Choroid plexus epithelial cell (primary cell): Measurements from ENCODE around the gene TRIM9.
A peak's percentile ranks its signal among the peaks of the same experiment; 100 is the strongest.

ENCODE experiments used
- DNase-seq: peaks from one replicate; pipeline ENCODE4 v3.0.0-alpha.2; 2010; ENCODE audit warnings: low read depth
- H3K4me3 ChIP-seq: 2 replicates; pipeline ENCODE4 v1.5.1; 2011; ENCODE audit warnings: low read depth, mild to moderate bottlenecking, control low read depth, low read length, moderate library complexity
- TF ChIP-seq, protein P1 (sequence below): conservative IDR thresholded peaks from 2 replicates; pipeline ENCODE4 v1.5.1; 2011; ENCODE audit warnings: low read depth, mild to moderate bottlenecking, control low read depth, inconsistent platforms, low read length, moderate library complexity

TRIM9 gene

DNA sequence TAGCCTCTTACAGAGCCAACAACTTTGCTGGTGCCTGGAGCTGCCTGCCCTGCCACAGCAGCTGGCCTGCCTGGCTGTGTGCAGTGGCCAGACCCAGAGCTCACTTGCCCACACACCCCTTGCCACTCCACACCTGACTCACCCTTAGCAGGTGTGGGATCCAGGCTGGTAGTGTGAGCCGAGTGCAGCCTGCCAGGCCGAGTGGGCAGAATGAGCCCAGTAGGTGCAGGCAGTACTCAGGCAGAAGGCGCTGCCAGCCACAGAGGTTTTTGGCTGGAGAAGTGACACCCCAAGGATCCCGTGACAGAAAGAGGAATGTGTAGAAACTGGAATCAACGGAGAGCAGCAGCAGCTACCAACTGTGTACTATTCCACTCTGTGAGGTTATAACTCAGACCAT lies 120.8 kb downstream of the TRIM9 start:
- no peak for DNase-seq
- no peak overlapping the region for H3K4me3 ChIP-seq
- TF ChIP-seq, protein P1, sequence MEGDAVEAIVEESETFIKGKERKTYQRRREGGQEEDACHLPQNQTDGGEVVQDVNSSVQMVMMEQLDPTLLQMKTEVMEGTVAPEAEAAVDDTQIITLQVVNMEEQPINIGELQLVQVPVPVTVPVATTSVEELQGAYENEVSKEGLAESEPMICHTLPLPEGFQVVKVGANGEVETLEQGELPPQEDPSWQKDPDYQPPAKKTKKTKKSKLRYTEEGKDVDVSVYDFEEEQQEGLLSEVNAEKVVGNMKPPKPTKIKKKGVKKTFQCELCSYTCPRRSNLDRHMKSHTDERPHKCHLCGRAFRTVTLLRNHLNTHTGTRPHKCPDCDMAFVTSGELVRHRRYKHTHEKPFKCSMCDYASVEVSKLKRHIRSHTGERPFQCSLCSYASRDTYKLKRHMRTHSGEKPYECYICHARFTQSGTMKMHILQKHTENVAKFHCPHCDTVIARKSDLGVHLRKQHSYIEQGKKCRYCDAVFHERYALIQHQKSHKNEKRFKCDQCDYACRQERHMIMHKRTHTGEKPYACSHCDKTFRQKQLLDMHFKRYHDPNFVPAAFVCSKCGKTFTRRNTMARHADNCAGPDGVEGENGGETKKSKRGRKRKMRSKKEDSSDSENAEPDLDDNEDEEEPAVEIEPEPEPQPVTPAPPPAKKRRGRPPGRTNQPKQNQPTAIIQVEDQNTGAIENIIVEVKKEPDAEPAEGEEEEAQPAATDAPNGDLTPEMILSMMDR: no peak

DNA sequence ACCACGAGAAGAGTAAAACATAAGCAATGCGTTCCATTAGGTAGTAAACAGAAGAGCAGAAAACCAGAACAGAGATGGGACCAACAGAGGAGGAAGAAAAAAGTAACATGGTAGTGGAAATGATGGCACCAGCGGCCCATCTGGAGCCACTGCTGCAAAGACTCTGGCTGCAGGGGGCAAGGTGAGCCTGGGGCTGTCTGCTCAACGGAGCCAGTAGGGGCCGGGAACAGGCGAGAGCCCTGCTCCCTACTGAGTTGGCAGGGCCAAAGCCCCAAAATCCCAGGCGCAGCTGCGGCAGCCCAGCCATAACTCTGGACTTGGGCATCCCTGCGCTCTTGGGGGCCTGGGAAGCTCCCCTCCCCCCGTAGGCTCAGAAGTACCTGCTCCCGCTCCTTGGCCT lies 122.2 kb downstream of the TRIM9 start:
- DNase-seq: no peak
- H3K4me3 ChIP-seq: no peak overlapping the region
- TF ChIP-seq, protein P1: no peak

DNA sequence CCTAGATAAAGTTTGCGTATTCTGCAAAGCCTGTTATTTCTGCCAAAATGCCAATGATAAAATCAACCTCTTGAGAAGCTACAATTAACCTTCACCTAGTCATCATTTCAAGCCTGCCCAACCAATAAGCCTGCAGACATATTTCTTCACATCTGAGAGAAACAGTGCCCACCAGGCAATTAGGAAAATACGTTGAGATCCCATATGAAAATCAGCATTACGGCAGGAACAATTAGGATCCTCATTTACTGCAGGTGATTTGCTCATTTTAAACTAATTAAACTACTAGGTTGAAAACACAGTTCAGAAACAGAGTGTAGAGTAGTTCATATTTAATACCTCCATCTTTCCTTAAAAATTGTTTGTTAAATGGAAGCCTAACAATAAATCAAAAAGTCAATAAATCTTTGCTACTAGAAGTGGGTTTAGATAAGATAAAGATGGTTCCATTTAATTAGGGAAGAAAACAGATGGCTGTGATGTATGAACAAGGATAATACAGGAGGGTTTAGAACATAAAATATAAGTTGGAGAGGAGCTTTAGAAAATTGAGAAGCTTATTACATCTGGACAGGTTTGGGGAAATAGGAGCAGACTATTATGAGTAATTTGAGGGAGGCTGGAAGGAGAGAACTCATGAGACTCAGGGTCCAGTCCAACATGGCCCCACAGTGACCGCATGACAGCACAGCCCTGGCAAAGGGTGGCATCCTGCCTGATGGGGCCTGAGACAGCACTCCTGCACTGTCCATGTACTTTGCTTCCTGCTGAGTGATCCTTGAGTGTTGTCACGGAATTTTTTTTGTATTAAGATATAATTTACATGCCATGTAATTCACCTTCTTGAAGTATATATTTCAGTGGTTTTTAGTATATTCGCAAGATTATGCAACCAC lies 123.8 kb downstream of the TRIM9 start:
- TF ChIP-seq, protein P1: no peak

DNA sequence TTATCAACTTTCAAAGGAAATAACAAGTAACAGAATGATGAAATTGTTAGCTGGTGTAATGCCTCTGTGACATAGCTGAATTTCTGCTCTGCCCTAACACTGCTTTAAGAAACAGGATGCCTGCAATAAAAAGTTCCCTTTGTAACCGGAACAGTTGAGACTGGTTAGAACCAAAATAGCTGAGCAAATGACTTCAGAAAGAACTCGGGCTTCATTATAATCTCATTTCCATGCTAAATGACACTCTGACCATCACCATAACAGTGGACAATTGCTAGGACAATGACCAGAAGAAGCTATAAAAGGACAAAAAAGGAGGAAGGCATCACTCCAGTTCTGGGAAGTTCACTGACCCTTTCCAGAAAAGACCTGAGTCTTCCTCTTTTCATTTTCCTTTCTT lies 127.1 kb downstream of the TRIM9 start:
- DNase-seq: no peak
- TF ChIP-seq, protein P1: no peak
- H3K4me3 ChIP-seq: no peak overlapping the region

More for the DNA sequence above, 123.8 kb downstream of the TRIM9 start:
- no peak for DNase-seq
- no peak overlapping the region for H3K4me3 ChIP-seq

DNA sequence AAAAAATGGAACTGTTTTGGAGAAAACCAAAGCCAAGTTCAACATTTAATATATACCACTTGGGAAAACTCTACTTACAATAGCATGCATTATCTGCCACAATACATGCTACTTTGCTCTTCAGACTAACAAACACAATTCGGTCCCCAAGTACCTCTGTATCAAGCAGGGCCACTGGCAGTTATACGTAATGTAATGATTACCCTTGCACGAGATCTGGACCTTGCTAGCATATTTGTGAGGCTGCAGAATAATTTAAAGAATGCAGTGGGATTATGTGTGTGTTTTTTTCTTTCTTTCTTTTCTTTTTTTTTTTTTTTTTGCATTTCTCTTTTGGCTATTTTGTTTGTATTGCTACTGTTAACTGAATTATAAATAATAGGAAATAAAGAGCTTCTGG lies 127.8 kb downstream of the TRIM9 start:
- peak; percentile 32 for DNase-seq
- TF ChIP-seq, protein P1: no peak
- no peak overlapping the region for H3K4me3 ChIP-seq

DNA sequence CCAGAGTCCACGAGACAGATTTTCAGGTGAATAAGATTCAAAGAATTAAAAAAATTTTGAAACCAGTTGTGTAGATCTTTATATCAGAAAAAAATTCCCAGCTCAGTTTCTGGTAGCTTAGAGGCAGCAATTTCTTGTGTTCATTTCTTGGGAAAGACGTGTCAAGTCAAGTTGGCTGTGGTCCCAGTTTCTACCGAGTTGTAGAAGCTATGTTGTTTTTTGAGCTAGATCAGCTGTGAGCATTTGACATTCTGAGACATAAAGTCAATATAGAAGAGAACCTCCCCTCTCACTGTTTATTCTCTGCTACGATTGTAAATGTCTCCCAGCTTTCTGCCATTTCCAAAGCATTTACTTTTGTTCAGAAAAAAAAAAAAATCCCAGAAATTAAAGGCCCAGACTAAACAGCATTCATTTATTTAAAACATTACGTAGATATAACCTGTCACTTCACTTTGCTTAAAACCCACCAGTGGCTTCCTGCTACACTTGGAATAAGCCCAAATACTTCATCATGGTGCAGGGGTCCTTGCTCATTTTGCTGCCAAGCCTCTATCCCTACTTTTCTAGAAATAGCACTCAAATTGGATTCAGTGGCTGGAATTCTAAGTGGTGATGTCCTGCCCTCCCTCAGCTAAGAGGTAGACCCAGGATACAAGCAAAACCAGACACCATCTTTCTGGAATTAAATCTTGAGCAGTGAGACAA lies 130.1 kb downstream of the TRIM9 start:
- TF ChIP-seq, protein P1: no peak
- peak; percentile 99 for DNase-seq
- H3K4me3 ChIP-seq: no peak overlapping the region
